ENCODE data around the gene METTL17. TPM values are rescaled to one million over a fixed set of nuclear protein-coding genes. Genes with fewer than 3 reads are reported as not detected.
A peak's percentile ranks its signal among the peaks of the same experiment; 100 is the strongest.

The METTL17 gene
- total and polyA plus RNA-seq, 2 of the 13 experiments (the other 11 are each of a cell fraction or from before 2014, with no cell fraction given), result 122 to 199 TPM

DNA sequence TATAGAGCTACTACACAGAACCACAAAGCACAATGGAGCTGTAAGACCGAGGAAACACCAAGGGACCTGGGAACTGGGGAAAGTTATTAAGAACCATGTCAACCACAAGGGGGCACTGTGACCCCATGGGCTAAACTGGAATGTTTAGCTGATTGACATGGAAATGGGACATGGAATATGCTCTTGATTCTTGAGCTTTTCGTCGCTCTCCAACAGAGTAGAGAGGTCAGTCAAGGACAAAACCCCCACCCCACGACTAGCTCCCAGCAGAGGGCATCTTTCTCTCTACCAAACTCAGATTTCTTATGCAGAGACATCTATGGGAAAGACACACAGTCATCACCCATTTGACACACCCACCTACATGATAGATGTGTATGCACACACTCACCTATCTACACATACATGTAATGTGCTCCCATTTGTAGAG lies 25.0 kb downstream of the METTL17 start:
- H3K4me3 ChIP-seq (replicated peaks in 1 of 3; ENCODE audit: insufficient read depth in 1 of 3, low read depth in 2 of 3, low read length in 3 of 3), result no peak overlapping the region
- H2AFZ ChIP-seq (ENCODE audit: low read length), result no peak overlapping the region
- BruUV-seq (replicated peaks), result no TSS peak
- no peak overlapping the region for H3K4me2 ChIP-seq (ENCODE audit: low read depth, low read length)
- 2% methylated on average over 4 of the region's 4 CpGs for WGBS (ENCODE audit: low lambda C conversion rate)
- intact Hi-C loops (cut with micrococcal nuclease; ENCODE audit: unreplicated experiment) (loop anchor here (1.0 kb wide), 5 partner anchors 26 to 90 kb away; partner anchors contain the start of gene ARHGEF40), in situ Hi-C loops (cut with HindIII; ENCODE audit: extremely low pct_ligation_motif_present, low pct_unique_long_range_greater_than_20kb) (loop anchor here (5.0 kb wide), 1 partner anchor 88 kb away; the partner anchor contains the start of gene TMEM253)
- peaks cover 19 to 30% of the 10 kb centered on the region in 2 experiments; a peak in 4 of 5 replicates for H3K36me3 ChIP-seq (replicated peaks in 1 of 2; ENCODE audit: control insufficient read depth in 1 of 2, insufficient read depth in 2 of 2, low read length in 2 of 2)
- ChIA-PET CTCF (ENCODE audit: low intra/inter-chr PET ratio, low total read pairs) (interaction anchor here (0.8 to 7.1 kb wide), 13 partner anchors 9 to 122 kb away, joined by 3 to 174 read pairs (median 8); partner anchors contain the start of genes ARHGEF40, NDRG2 and RNASE8), POLR2A (interaction anchor here (0.9 to 8.0 kb wide), 26 partner anchors 9 to 92 kb away, joined by 3 to 112 read pairs (median 8); partner anchors contain the start of genes ARHGEF40 and NDRG2)
- FAIRE-seq (peak; percentile 98), ATAC-seq (peak; percentile 90), DNase-seq (ENCODE audit: low spot score) (peak; percentile 94)
- no peak overlapping the region for H3K27ac ChIP-seq (ENCODE audit: extremely low read length, insufficient read depth, low read length)
- no peaks in the 10 kb centered on the region for H3K9me3 ChIP-seq (ENCODE audit: low read length)
- H3K79me2 ChIP-seq (ENCODE audit: insufficient read depth, low read length), result no peaks in the 10 kb centered on the region
- H3K4me1 ChIP-seq (ENCODE audit: insufficient read depth, low read length), result peaks cover 36% of the 10 kb centered on the region
- no peaks in the 10 kb centered on the region for H4K20me1 ChIP-seq (ENCODE audit: insufficient read depth, low read length)
- peaks cover 0 to 3% of the 10 kb centered on the region in 2 experiments; a peak in 1 of 5 replicates for H3K27me3 ChIP-seq (ENCODE audit: control insufficient read depth in 1 of 2, insufficient read depth in 2 of 2, low read length in 2 of 2)
- no peak overlapping the region for H3K9ac ChIP-seq (ENCODE audit: insufficient read depth, low read depth, low read length)
- TF ChIP-seq ZNF253 (CRISPR knock-in tag; IDR thresholded peaks at IDR 0.05; ENCODE audit: borderline replicate concordance) (no peak), TOE1 (CRISPR knock-in tag; IDR thresholded peaks at IDR 0.05) (peak; percentile 72; the same call in 1 of the 2 replicates), POGK (CRISPR knock-in tag; conservative IDR thresholded peaks at IDR 0.05) (peak; percentile 66; the same call in 1 of the 2 replicates), HMG20B (CRISPR knock-in tag; conservative IDR thresholded peaks at IDR 0.05) (0 out of 2 replicates have a peak, but pooled peaks have one; percentile 44), SP5 (CRISPR knock-in tag; IDR thresholded peaks at IDR 0.05; ENCODE audit: borderline replicate concordance, low read depth) (peak; percentile 12; the same call in 1 of the 2 replicates), ZKSCAN1 (IDR thresholded peaks at IDR 0.05; ENCODE audit: low read length) (no peak), RXRB (CRISPR knock-in tag; IDR thresholded peaks at IDR 0.05; ENCODE audit: borderline replicate concordance) (peak; percentile 96), CCAR2 (optimal IDR thresholded peaks at IDR 0.05; ENCODE audit: low read depth, low read length) (no peak), ZNF737 (CRISPR knock-in tag; IDR thresholded peaks at IDR 0.05; ENCODE audit: borderline replicate concordance) (no peak), HDAC2 (CRISPR knock-in tag; IDR thresholded peaks at IDR 0.05) (0 out of 2 replicates have a peak, but pooled peaks have one; percentile 27), ZNF335 (CRISPR knock-in tag; IDR thresholded peaks at IDR 0.05) (0 out of 2 replicates have a peak, but pooled peaks have one; percentile 48), TGIF2 (CRISPR knock-in tag; IDR thresholded peaks at IDR 0.05) (0 out of 2 replicates have a peak, but pooled peaks have one; percentile 59), TEAD3 (CRISPR knock-in tag; optimal IDR thresholded peaks at IDR 0.05; ENCODE audit: borderline replicate concordance) (peak; percentile 97), ZSCAN21 (CRISPR knock-in tag; IDR thresholded peaks at IDR 0.05; ENCODE audit: borderline replicate concordance) (0 out of 2 replicates have a peak, but pooled peaks have one; percentile 45), POLR2AphosphoS2 (IDR thresholded peaks at IDR 0.05; ENCODE audit: low read depth, low read length) (no peak), MIER3 (CRISPR knock-in tag; IDR thresholded peaks at IDR 0.05; ENCODE audit: borderline replicate concordance) (peak; percentile 57; the same call in 1 of the 2 replicates), BCL6 (CRISPR knock-in tag; IDR thresholded peaks at IDR 0.05) (peak; percentile 54; the same call in 1 of the 2 replicates), KLF16 (CRISPR knock-in tag; IDR thresholded peaks at IDR 0.05) (peak in 1 of 2 experiments; percentile 77; a peak in 1 of 4 replicates), SPEN (CRISPR knock-in tag; IDR thresholded peaks at IDR 0.05; ENCODE audit: low read depth) (0 out of 2 replicates have a peak, but pooled peaks have one; percentile 24)
- TF ChIP-seq, protein P1, sequence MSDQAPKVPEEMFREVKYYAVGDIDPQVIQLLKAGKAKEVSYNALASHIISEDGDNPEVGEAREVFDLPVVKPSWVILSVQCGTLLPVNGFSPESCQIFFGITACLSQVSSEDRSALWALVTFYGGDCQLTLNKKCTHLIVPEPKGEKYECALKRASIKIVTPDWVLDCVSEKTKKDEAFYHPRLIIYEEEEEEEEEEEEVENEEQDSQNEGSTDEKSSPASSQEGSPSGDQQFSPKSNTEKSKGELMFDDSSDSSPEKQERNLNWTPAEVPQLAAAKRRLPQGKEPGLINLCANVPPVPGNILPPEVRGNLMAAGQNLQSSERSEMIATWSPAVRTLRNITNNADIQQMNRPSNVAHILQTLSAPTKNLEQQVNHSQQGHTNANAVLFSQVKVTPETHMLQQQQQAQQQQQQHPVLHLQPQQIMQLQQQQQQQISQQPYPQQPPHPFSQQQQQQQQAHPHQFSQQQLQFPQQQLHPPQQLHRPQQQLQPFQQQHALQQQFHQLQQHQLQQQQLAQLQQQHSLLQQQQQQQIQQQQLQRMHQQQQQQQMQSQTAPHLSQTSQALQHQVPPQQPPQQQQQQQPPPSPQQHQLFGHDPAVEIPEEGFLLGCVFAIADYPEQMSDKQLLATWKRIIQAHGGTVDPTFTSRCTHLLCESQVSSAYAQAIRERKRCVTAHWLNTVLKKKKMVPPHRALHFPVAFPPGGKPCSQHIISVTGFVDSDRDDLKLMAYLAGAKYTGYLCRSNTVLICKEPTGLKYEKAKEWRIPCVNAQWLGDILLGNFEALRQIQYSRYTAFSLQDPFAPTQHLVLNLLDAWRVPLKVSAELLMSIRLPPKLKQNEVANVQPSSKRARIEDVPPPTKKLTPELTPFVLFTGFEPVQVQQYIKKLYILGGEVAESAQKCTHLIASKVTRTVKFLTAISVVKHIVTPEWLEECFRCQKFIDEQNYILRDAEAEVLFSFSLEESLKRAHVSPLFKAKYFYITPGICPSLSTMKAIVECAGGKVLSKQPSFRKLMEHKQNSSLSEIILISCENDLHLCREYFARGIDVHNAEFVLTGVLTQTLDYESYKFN (CRISPR knock-in tag; conservative IDR thresholded peaks at IDR 0.05), result 0 out of 2 replicates have a peak, but pooled peaks have one; percentile 14

Data from HepG2 (cell line).